Ovary (tissue), 3 donors: ENCODE measurements around the gene CDK15.

ENCODE experiments used
- EP300 ChIP-seq: sonication (generic); formaldehyde crosslinking; IDR thresholded peaks from one replicate; pipeline ENCODE4 v1.6.1; 2017; ENCODE audit warnings: antibody characterized with exemption
- POLR2A ChIP-seq: fragments of 450-650 bp; IDR thresholded peaks from one replicate; pipeline ENCODE4 v1.6.1; 2017; ENCODE audit warnings: antibody characterized with exemption, mild to moderate bottlenecking, moderate library complexity
- TF ChIP-seq, protein P1 (sequence below), 3 donors: fragments of 450-650 bp in 2 of 3; fragments of 200-600 bp in 1 of 3; IDR thresholded peaks; one replicate each; pipeline versions ENCODE4 v1.5.1 to v1.8.0; 2016 to 2022; ENCODE audit warnings: antibody characterized with exemption in 3 of 3, mild to moderate bottlenecking in 1 of 3
- donor health status: DM: no; HTN: no; CAD: no.

DNA sequence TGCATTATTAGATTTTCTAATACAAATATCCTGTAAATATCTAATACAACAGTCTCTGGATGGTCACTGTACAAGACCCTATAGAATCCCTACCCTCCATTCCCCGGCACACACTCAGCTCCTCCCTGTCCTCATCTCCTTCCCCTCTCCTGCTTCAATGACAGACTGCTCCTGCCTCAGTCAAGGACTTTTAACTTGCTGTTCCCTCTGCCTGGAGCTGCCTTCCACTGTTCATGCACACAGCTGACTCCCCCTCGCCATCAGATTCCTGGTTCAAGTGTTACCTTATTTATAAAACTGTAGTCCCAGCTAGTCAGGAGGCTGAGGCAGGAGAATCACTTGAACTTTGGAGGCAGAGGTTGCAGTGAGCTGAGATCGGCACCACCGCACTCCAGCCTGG, 3.3 kb downstream of the CDK15 start:
- TF ChIP-seq, protein P1, sequence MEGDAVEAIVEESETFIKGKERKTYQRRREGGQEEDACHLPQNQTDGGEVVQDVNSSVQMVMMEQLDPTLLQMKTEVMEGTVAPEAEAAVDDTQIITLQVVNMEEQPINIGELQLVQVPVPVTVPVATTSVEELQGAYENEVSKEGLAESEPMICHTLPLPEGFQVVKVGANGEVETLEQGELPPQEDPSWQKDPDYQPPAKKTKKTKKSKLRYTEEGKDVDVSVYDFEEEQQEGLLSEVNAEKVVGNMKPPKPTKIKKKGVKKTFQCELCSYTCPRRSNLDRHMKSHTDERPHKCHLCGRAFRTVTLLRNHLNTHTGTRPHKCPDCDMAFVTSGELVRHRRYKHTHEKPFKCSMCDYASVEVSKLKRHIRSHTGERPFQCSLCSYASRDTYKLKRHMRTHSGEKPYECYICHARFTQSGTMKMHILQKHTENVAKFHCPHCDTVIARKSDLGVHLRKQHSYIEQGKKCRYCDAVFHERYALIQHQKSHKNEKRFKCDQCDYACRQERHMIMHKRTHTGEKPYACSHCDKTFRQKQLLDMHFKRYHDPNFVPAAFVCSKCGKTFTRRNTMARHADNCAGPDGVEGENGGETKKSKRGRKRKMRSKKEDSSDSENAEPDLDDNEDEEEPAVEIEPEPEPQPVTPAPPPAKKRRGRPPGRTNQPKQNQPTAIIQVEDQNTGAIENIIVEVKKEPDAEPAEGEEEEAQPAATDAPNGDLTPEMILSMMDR (IDR thresholded peaks at IDR 0.05): no peak
- TF ChIP-seq POLR2A (no peak), EP300 (no peak)
